Natural killer cell (primary cell): ENCODE data around the gene TSPAN17. TPM values are rescaled to one million over a fixed set of nuclear protein-coding genes. Genes with fewer than 3 reads are reported as not detected.

ENCODE experiments used
- ATAC-seq, 3 donors: fragments of 150-1000 bp in 2 of 3; fragments of 200-7000 bp in 1 of 3; cut with Tn5 transposase; 1 replicate in 1 of 3; 2 replicates in 2 of 3; pipeline ENCODE4 v1.10.0; 2021; ENCODE audit warnings: mild to moderate bottlenecking in 2 of 3, moderate library complexity in 2 of 3
- DNase-seq, 2 donors: peaks; one replicate each; pipeline versions ENCODE4 v3.0.0 to v3.0.0-alpha.2; 2013 to 2021; ENCODE audit warnings: mixed read lengths in 1 of 2
- H3K27ac ChIP-seq: one replicate; pipeline ENCODE4 v1.5.1; 2013; ENCODE audit warnings: mild to moderate bottlenecking, low read length
- H3K27me3 ChIP-seq: one replicate; pipeline ENCODE4 v1.6.1; 2013; ENCODE audit warnings: low read length; ENCODE audit not compliant: control insufficient read depth, insufficient read depth
- H3K36me3 ChIP-seq: one replicate; pipeline ENCODE4 v1.6.1; 2013; ENCODE audit warnings: low read length; ENCODE audit not compliant: control insufficient read depth, insufficient read depth
- H3K4me1 ChIP-seq: one replicate; pipeline ENCODE4 v1.6.1; 2013; ENCODE audit warnings: low read length; ENCODE audit not compliant: control insufficient read depth, insufficient read depth
- H3K4me3 ChIP-seq: one replicate; pipeline ENCODE4 v1.5.1; 2013; ENCODE audit warnings: low read length
- H3K9me3 ChIP-seq: one replicate; pipeline ENCODE4 v1.6.1; 2013; ENCODE audit warnings: low read length; ENCODE audit not compliant: control insufficient read depth, insufficient read depth
- H3K27ac Mint-ChIP-seq, 2 donors: one replicate each; pipeline ENCODE4 v1.8.0; 2022; ENCODE audit warnings: mild to moderate bottlenecking in 2 of 2, mixed read lengths in 2 of 2, moderate library complexity in 1 of 2
- H3K27me3 Mint-ChIP-seq, 2 donors: one replicate each; pipeline ENCODE4 v1.8.0; 2022; ENCODE audit warnings: low read depth in 2 of 2, mixed read lengths in 2 of 2
- H3K36me3 Mint-ChIP-seq: one replicate; pipeline ENCODE4 v1.8.0; 2022; ENCODE audit warnings: mixed read lengths
- H3K4me1 Mint-ChIP-seq, 2 donors: one replicate each; pipeline ENCODE4 v1.8.0; 2022; ENCODE audit warnings: mixed read lengths in 2 of 2
- H3K4me3 Mint-ChIP-seq: one replicate; pipeline ENCODE4 v1.8.0; 2022; ENCODE audit warnings: mild to moderate bottlenecking, moderate library complexity, mixed read lengths
- H3K9me3 Mint-ChIP-seq, 2 donors: one replicate each; pipeline ENCODE4 v1.8.0; 2022; ENCODE audit warnings: mixed read lengths in 2 of 2
- WGBS: methylation state at CpG from one replicate; pipeline ENCODE4 v1.1.7; 2013; ENCODE audit warnings: missing lambda C conversion rate; ENCODE audit not compliant: insufficient coverage; 5-methylcytosine and 5-hydroxymethylcytosine counted together
- intact Hi-C: fragments of 100-400 bp; cut with micrococcal nuclease; formaldehyde crosslinking; loops from one replicate; pipeline ENCODE4 v1.14.2; 2022
- total RNA-seq, 4 donors: library from RNA; stranded (reverse); fragments of 120-200 nt in 1 of 4; gene quantifications; one replicate each; pipeline versions ENCODE4 v1.2.3 to v1.2.4, GENCODE V29; 2013 to 2022
- TF ChIP-seq, protein P1 (sequence below): fragments of 200-600 bp; IDR thresholded peaks from one replicate; pipeline ENCODE4 v1.8.0; 2022; ENCODE audit warnings: antibody characterized with exemption

TSPAN17 gene
- total RNA-seq, 3 donors from 2014 or later (not counting 1 experiment from before 2014, with no cell fraction given), result 24.1 to 29.4 (median 24.6) TPM

DNA sequence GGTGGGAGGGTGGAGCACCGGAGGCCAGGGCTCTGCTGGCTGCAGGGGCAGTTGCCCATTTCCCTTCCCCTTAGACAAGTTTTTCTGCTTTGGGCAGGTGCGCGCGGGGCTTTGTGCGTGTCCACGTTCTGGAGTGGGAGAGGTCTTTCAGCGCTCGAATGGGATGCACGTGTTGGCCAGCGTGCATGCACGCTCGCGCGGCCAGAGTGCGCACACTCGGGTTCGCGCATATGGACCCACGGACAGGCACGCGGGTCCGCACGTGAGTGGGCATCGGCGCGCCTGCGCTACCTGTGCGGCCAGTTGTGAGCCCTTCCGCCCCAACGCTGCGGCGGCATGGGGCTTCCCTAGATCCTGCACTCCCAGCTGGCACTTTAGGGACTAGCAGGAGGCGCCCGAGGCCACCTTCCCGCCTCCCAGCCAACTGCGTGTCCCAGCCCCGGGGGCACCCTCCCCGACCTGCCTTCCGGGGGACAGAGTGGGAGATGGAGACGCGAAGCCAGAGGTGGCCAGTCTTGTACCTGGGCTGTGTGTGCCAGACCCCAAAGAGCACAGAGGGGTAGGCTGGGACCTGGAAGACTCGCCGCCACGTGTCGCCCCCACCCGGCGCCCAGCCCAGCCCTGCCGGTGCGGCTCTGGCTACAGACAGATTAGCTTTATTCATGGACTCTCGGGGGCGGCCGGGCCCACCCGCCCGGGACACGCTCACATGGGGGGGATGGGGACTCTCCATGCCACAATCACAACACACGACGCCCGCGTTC lies 27.5 kb upstream of the TSPAN17 start:
- Mint-ChIP-seq H3K9me3 (no peaks in the 10 kb centered on the region), H3K27me3 (peaks cover 31 to 51% of the 10 kb centered on the region in 2 donors), H3K36me3 (no peaks in the 10 kb centered on the region), H3K27ac (peak overlapping the region in 1 of 2 donors; percentile 64), H3K4me1 (peaks cover 7 to 19% of the 10 kb centered on the region in 2 donors), H3K4me3 (peak overlapping the region; percentile 73)
- Histone ChIP-seq H3K9me3 (no peaks in the 10 kb centered on the region), H3K4me1 (peaks cover 32% of the 10 kb centered on the region), H3K27me3 (peaks cover 33% of the 10 kb centered on the region), H3K36me3 (no peaks in the 10 kb centered on the region), H3K4me3 (no peak overlapping the region), H3K27ac (no peak overlapping the region)
- 23% methylated on average over 58 of the region's 59 CpGs for WGBS
- intact Hi-C loops, result no loop called here
- no peak for ATAC-seq
- TF ChIP-seq, protein P1, sequence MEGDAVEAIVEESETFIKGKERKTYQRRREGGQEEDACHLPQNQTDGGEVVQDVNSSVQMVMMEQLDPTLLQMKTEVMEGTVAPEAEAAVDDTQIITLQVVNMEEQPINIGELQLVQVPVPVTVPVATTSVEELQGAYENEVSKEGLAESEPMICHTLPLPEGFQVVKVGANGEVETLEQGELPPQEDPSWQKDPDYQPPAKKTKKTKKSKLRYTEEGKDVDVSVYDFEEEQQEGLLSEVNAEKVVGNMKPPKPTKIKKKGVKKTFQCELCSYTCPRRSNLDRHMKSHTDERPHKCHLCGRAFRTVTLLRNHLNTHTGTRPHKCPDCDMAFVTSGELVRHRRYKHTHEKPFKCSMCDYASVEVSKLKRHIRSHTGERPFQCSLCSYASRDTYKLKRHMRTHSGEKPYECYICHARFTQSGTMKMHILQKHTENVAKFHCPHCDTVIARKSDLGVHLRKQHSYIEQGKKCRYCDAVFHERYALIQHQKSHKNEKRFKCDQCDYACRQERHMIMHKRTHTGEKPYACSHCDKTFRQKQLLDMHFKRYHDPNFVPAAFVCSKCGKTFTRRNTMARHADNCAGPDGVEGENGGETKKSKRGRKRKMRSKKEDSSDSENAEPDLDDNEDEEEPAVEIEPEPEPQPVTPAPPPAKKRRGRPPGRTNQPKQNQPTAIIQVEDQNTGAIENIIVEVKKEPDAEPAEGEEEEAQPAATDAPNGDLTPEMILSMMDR, result no peak
- DNase-seq, result no peak

DNA sequence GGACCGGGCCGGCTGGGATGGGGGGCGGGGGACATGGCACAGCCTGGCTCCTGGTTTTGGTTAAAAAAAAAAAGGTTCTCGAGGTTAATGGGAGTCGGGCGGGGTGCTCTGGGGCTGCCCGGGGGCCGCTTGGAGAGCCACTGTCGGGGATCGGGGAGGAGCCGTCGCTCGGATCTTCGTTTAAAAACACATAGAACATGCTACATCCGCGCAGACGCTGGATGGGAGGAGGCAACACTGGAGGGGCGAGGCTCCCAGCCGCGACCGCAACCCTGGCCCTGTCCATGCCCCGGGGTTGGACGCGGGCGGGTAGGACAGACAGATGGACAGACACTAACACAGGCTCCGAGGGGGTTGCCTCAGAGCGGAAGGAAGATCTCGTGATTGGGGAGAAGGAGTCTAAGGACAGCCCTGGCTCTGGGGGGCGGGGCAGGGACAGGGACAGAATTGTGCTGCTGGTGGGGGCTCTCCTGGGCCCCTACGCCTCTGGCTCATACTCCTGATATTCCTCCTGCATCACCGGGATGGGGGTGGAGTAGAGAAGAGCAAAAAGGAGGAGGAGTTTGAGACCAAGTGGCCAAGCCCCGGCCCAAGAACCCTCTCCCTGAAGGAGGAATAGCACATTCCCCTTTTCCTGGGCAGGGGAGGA lies 26.8 kb upstream of the TSPAN17 start:
- Mint-ChIP-seq H3K4me1 (peaks cover 7 to 19% of the 10 kb centered on the region in 2 donors), H3K27me3 (peaks cover 29 to 48% of the 10 kb centered on the region in 2 donors), H3K4me3 (peak overlapping the region; percentile 73), H3K36me3 (no peaks in the 10 kb centered on the region), H3K27ac (peak overlapping the region in 1 of 2 donors; percentile 64), H3K9me3 (no peaks in the 10 kb centered on the region)
- DNase-seq (peak in 1 of 2 donors; percentile 41), ATAC-seq (peak in 2 of 3 donors; percentile 9 to 13)
- Histone ChIP-seq H3K4me3 (no peak overlapping the region), H3K27ac (no peak overlapping the region), H3K9me3 (no peaks in the 10 kb centered on the region), H3K36me3 (no peaks in the 10 kb centered on the region), H3K4me1 (peaks cover 32% of the 10 kb centered on the region), H3K27me3 (peaks cover 35% of the 10 kb centered on the region)
- intact Hi-C loops, result no loop called here
- WGBS, result 7% methylated on average over 32 of the region's 32 CpGs
- TF ChIP-seq, protein P1, result no peak

- H3K27me3 ChIP-seq, result peaks cover 36% of the 10 kb centered on the region
- Mint-ChIP-seq H3K36me3 (no peaks in the 10 kb centered on the region), H3K27ac (no peak overlapping the region), H3K9me3 (no peaks in the 10 kb centered on the region), H3K4me3 (no peak overlapping the region), H3K27me3 (peaks cover 31 to 46% of the 10 kb centered on the region in 2 donors), H3K4me1 (peaks cover 7 to 19% of the 10 kb centered on the region in 2 donors)
- H3K4me3 ChIP-seq, result no peak overlapping the region
- peaks cover 32% of the 10 kb centered on the region for H3K4me1 ChIP-seq
- no peaks in the 10 kb centered on the region for H3K36me3 ChIP-seq
- ATAC-seq, result peak in 1 of 3 donors; percentile 13
- intact Hi-C loops, result no loop called here
- 47% methylated on average over 13 of the region's 13 CpGs for WGBS
- H3K27ac ChIP-seq, result no peak overlapping the region
- no peak for DNase-seq
- TF ChIP-seq, protein P1, result no peak
- H3K9me3 ChIP-seq, result no peaks in the 10 kb centered on the region
Observed at GRCh38 chr5:176621661-176622079, 25.6 kb upstream of the TSPAN17 start.
